DLD1 (cell line): Measurements from ENCODE around the gene PLK5.
"Not testable (repeated sequence)": the region's sequence is repeated elsewhere in the genome, so short reads cannot be mapped to it uniquely, and the experiment has no call there.

Experiments
- in situ Hi-C: cut with HindIII; loops from 2 replicates; pipeline ENCODE4 v1.10.0; 2017; ENCODE audit warnings: low sequenced_read_pairs

Gene PLK5

GRCh38 chr19:1507763-1508506 is 15.9 kb upstream of the PLK5 start:
- in situ Hi-C loops, result no loop called here

DNA sequence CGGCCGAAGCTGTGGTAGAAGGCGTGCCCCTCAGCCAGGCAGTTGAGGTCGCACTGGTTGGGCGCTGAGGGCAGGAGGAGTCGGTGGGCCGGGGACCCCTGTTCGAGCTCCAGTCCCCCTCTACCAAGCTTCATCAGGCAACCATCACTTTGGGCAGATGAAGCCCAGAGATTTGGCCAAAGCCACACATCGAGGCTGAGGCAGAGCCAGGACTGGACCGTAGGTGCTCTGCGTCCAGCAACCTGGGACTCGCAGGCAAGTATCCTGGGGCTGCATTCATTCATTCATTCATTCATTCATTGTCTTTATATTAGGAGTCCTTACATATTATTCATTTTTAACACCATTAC is 15.4 kb upstream of the PLK5 start:
- in situ Hi-C loops, result no loop called here

DNA sequence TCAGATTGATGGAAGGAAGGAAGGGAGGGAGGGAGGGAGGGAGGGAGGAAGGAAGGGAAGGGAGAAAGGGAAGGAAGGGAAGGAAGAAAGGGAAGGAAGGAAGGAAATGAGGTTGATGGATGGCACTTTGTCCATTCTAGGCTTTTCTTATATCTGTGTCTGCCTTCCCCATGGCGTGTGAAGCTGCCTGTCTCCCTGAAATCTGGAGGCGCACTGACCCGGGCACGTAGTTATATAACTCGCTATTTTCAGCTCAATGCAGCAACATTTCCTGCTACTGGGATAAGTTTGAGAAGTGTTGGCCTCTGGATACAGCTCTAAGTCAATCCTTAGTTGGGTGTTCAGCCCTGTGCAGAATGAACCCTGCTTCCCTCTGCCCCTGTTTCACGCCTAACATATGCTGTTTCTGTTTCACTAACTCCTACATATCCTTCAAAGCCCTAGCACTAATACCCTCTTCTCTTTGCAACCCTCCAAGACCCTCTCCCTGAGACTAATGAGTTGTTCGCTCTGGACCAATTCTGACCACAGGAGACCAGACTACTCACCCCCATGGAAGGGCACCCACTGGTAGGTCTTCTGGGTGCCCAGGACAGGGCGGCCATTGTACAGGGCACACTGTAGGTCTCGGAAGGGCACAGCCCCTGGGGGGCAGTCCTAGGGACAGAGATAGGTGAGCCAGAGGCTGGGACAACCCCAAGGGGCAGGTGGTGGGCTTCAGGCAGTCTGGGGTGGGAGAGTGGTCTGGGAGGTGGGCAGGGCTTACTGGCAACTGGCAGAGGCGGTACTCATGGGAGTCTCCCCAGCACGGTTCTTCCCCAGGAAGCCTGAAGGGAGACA is 14.1 kb upstream of the PLK5 start:
- in situ Hi-C loops, result no loop called here

DNA sequence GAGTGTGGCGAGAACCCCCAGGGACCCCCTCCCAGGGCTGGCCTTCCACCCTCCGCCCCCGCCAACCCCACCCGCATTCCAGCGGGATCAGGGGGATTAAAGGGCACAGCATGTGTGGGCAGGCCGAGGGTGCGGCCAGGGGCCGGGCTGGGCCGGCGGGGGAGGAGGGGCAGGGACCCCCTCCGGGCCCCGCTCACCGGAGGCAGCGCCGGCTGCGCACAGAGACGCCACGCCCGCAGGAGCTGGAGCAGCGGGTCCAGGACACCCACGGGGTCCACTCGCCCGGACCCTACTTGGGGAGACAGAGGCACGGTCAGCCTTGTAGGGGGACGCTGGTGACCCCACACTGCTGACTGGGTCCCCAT is 13.5 kb upstream of the PLK5 start:
- in situ Hi-C loops, result no loop called here

GRCh38 chr19:1510807-1511206 is 13.1 kb upstream of the PLK5 start:
- in situ Hi-C loops, result no loop called here

- in situ Hi-C loops, result no loop called here
These were observed 12.3 kb upstream of the PLK5 start for GRCh38 chr19:1511318-1512317.

- in situ Hi-C loops, result no loop called here
These were observed 11.0 kb upstream of the PLK5 start, which contains the start of gene ADAMTSL5 for GRCh38 chr19:1512671-1513498. Gene ADAMTSL5 (minus strand): TSS chr19:1513019. CDS start chr19:1510943, 2,076 bp downstream.

DNA sequence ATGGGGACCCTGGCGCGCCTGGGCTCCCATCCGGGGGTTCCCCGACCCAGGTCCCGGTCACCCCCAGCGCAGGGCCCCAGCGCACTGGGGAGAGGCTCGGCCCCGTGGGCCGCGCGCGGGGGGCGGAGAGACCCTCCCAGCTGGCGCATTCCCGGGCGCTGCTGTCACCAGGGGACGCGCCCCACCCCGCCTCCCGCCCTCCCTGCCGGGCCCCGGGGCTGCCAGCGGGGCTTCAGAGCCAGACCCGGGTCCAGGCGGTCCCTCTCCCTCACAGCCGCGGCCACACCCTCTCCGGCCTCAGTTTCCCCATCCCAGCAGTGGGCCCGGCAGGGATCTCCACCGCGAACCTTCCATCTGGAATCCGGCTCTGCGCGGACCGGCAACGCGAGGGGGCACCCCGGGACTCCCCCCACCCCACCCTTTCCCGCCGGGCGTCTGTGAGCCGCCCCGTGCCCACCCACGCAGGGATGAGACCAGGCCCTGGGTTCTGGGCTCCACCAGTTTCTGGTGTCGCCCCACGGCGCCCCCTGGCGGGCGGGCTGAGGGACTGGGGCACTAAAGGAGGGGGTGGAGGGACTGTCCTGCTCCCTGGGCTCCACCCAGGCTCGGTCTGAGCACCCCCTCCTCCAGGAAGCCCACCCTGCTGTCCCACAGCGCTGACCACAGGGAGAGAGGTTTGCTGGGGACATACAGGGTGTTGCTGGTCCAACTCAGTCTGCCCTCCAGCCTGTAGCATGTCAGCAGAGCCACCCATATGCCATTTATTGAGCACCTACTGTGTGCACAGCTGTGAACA is 10.2 kb upstream of the PLK5 start:
- in situ Hi-C loops, result no loop called here

DNA sequence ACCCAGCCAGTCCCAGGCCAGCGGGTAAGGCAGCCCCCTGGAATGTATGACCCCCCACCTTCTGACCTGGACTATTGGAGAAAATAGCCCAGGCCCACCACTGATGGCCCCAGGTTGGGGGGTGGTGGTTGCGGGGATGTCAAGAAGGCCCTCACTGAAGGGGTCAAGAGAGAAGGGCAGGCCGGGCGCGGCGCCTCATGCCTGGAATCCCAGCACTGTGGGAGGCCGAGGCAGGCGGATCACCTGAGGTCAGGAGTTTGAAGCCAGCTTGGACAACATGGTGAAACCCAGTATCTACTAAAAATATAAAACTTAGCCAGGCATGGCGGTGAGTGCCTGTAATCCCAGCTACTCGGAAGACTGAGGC is 9.6 kb upstream of the PLK5 start:
- in situ Hi-C loops, result no loop called here

GRCh38 chr19:1514986-1515721 is 8.7 kb upstream of the PLK5 start:
- in situ Hi-C loops, result no loop called here

- in situ Hi-C loops, result no loop called here
These were observed 7.5 kb upstream of the PLK5 start for GRCh38 chr19:1516395-1516753.

DNA sequence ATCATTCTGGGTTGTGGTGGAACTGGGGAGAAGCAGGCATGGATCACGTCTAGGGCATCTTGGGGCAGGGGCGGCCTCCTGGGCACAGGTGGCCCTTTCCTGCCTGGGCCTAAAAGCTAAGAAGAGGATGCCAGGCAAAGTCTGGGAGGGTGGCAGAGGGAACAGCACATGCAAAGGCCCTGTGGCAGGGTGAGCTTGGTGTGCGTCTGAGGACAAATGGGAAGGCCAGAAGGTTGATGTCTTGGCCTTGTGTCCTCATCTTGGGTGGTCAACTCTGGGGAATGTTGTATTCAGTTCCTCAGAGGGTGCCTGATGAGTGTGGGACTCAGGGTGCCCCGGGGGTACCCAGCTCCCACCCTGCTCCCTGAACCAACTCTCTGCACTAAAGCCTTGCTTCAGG is 5.4 kb upstream of the PLK5 start:
- in situ Hi-C loops, result no loop called here

DNA sequence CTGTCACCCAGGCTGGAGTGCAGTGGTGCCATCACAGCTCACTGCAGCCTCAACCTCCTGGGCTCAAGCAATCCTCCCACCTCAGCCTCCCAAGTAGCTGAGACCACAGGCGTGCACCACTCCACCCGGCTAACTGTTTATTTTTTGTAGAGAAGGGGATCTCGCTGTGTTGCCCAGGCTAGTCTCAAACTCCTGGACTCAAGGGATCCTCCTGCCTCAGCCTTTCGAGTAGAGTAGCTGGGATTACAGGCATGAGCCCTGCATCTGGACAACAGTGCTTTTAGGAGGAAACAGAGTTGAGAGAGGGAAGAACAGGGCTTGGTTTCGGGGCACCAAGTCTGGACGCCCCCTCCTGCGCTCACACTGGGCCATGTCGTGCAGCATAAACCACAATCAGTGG is 4.1 kb upstream of the PLK5 start:
- in situ Hi-C loops, result not testable (repeated sequence)

DNA sequence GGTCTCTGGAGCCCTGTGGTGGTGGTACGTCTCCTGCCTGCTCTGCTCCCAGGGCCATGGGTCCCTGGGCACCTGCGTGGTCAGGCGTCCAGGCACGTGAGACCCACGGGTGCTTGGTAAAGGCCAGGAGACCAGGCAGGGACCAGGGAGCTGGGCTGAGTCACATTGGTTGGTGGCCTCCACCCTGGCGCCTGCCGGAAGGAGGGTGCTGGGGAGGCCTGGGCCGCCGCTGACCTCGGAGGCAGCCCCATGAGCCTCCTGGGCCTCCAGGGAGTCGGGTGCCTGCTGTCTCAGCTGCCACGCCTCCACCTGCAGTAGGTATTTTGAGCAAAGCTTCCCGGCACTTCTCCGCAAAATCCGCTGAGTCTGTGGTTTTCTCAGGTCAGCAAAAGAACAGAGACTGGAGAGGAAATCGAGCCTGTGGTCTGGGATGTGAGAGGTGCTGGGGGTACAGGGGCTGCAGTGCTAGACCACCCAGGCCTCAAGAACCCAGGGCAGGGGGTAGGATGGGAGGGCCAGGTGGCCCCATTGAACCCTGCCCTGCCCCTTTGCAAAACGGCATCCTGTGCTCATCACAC is 3.6 kb upstream of the PLK5 start:
- in situ Hi-C loops, result no loop called here

DNA sequence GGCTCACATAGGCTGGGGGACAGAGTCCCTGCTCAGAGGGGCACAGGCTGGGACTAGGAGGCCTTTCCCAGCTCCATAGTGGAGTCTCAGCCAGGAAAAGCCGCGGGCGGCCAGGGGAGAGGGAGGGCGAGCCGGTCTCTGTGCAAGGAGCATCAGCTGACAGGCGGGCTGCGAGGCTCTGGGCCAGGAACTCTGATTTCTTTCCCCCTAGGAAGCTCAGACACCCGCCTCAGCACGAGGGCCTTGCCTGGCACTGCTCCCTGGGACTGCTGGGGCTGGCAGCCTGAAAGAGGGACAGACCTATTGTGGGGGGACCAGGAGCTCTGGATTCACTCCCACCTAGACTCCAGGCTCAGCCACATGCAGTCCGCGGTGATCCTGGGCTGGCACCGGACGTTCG is 2.2 kb upstream of the PLK5 start:
- in situ Hi-C loops, result no loop called here

DNA sequence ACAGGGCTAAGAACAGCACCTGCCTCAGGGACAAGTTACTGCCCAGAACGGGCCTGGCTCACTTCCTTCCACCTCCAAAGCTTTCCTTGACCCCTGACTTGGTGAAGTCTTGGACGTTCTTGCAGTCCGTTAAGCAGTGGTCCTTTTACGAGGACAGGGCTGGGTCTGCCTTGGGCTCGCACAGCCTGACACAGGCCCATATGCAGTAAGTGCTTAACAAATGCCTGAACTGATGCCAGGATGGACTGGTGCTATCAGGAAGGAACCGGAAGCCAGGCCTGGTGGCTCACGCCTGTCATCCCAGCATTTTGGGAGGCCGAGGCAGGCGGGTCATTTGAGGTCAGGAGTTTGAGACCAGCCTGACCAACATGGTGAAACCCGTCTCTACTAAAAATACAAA is 1.8 kb upstream of the PLK5 start:
- in situ Hi-C loops, result no loop called here

GRCh38 chr19:1522838-1523237 is 1.0 kb upstream of the PLK5 start:
- in situ Hi-C loops, result no loop called here

DNA sequence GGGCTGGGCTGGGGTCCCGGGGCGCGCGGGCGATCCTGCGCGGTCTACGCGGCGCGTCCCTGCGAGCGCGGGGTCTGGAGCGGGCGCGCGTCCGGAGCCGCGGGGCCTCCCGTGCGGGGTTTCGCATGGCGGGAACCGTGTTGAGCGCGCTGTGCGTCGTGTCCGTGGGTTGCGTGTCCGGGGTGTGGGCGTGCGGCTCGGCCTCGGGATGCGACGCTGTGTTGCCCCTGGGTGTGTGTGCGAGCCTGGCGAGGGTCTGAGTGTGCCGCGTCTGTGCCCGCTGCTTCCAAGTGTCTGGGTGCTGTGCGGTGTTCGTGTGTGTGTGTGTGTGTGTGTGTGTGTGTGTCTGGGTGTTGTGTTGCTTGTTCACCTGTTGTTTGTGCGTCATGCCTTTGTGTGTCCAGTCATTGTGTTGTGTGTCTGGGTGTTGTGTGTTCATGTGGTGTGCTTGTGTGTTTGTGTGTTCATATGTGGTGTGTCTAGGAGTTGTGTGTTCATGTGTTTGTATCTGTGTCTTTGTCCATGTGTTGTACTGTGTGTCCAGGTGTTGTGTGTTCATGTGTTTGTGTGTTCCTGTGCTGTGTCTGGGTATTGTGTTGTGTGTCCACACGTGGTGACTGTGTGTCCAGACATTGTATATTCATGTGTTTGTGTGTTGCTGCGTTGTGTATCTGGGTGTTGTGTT is 552 bp downstream of the PLK5 start:
- in situ Hi-C loops, result no loop called here
